Neural cell (in vitro differentiated cells): ENCODE data around the gene CTNNA1. TPM values are rescaled to one million over a fixed set of nuclear protein-coding genes. Genes with fewer than 3 reads are reported as not detected.

Source experiments
- H2AFZ ChIP-seq: fragments of 200-600, 300-800 bp; sonication (generic), shearing (Covaris generic); 2 replicates; pipeline ENCODE4 v1.6.0; 2014; ENCODE audit warnings: low read depth, mild to moderate bottlenecking, antibody characterized with exemption, low read length, moderate library complexity
- H3F3A ChIP-seq: fragments of 200-600 bp; shearing (Covaris generic); 2 replicates; pipeline ENCODE4 v1.6.1; 2016; ENCODE audit warnings: mild to moderate bottlenecking, moderate library complexity, mixed read lengths, antibody characterized with exemption, low read length; ENCODE audit not compliant: insufficient read depth, poor library complexity, severe bottlenecking
- H3K27ac ChIP-seq: fragments of 200-600, 300-800 bp; sonication (generic), shearing (Covaris generic); 2 replicates; pipeline ENCODE4 v1.5.1; 2014; ENCODE audit warnings: mild to moderate bottlenecking, low read length, moderate library complexity
- H3K27me3 ChIP-seq: fragments of 300-800, 200-600 bp; sonication (generic), shearing (Covaris generic); 2 replicates; pipeline ENCODE4 v1.6.0; 2014; ENCODE audit warnings: mild to moderate bottlenecking, low read depth, low read length, moderate library complexity; ENCODE audit not compliant: insufficient read depth
- H3K36me3 ChIP-seq: fragments of 300-800, 200-600 bp; sonication (generic), shearing (Covaris generic); 2 replicates; pipeline ENCODE4 v1.5.1; 2014; ENCODE audit warnings: mild to moderate bottlenecking, antibody characterized with exemption, low read length, moderate library complexity; ENCODE audit not compliant: insufficient read depth
- H3K4me2 ChIP-seq: fragments of 300-800, 200-600 bp; sonication (generic), shearing (Covaris generic); 2 replicates; pipeline ENCODE4 v1.6.0; 2014; ENCODE audit warnings: mild to moderate bottlenecking, low read length
- H3K4me3 ChIP-seq: fragments of 300-800, 200-600 bp; sonication (generic), shearing (Covaris generic); 2 replicates; pipeline ENCODE4 v1.5.1; 2014; ENCODE audit warnings: mild to moderate bottlenecking, low read length, moderate library complexity
- H3K79me2 ChIP-seq: fragments of 200-600 bp; shearing (Covaris generic); replicated peaks from 2 replicates; pipeline ENCODE4 v1.6.0; 2014; ENCODE audit warnings: mild to moderate bottlenecking, low read length, moderate library complexity; ENCODE audit not compliant: insufficient read depth
- H3K9ac ChIP-seq: fragments of 300-800, 200-600 bp; sonication (generic), shearing (Covaris generic); 2 replicates; pipeline ENCODE4 v1.6.1; 2016; ENCODE audit warnings: mild to moderate bottlenecking, low read length, mixed read lengths
- H3K9me2 ChIP-seq: fragments of 200-600 bp; shearing (Covaris generic); 2 replicates; pipeline ENCODE4 v1.6.1; 2016; ENCODE audit warnings: mild to moderate bottlenecking, low read length, mixed read lengths; ENCODE audit not compliant: insufficient read depth
- H3K9me3 ChIP-seq: fragments of 200-600, 300-800 bp; sonication (generic), shearing (Covaris generic); 2 replicates; pipeline ENCODE4 v1.6.1; 2016; ENCODE audit warnings: mild to moderate bottlenecking, mixed run types, low read length, moderate library complexity, mixed read lengths
- H4K20me1 ChIP-seq: fragments of 200-600 bp; shearing (Covaris generic); 2 replicates; pipeline ENCODE4 v1.6.1; 2016; ENCODE audit warnings: mild to moderate bottlenecking, mixed run types; ENCODE audit not compliant: insufficient read depth
- CTCF ChIP-seq: fragments of 450-650 bp; IDR thresholded peaks from 2 replicates; pipeline ENCODE4 v1.5.1; 2014; ENCODE audit warnings: antibody characterized with exemption, mild to moderate bottlenecking, moderate library complexity; ENCODE audit not compliant: poor library complexity, severe bottlenecking
- EP300 ChIP-seq: fragments of 450-650 bp; conservative IDR thresholded peaks from 2 replicates; pipeline ENCODE4 v1.6.1; 2014; ENCODE audit warnings: antibody characterized with exemption, mild to moderate bottlenecking, moderate library complexity; ENCODE audit not compliant: poor library complexity, severe bottlenecking
- EZH2 ChIP-seq: fragments of 200-600, 300-800 bp; shearing (Covaris generic), sonication (generic); IDR thresholded peaks from 2 replicates; pipeline ENCODE4 v1.6.1; 2014; ENCODE audit warnings: antibody characterized with exemption, low read length, borderline replicate concordance, mild to moderate bottlenecking; ENCODE audit not compliant: insufficient read depth, poor library complexity, severe bottlenecking
- MXI1 ChIP-seq: fragments of 450-650 bp; conservative IDR thresholded peaks from 2 replicates; pipeline ENCODE4 v1.6.1; 2014; ENCODE audit warnings: antibody characterized with exemption, mild to moderate bottlenecking; ENCODE audit not compliant: poor library complexity, severe bottlenecking
- POLR2AphosphoS5 ChIP-seq: IDR thresholded peaks from 2 replicates; pipeline ENCODE4 v1.6.1; 2012
- RAD21 ChIP-seq: fragments of 450-650 bp; conservative IDR thresholded peaks from 2 replicates; pipeline ENCODE4 v1.6.1; 2014; ENCODE audit warnings: antibody characterized with exemption, mild to moderate bottlenecking, moderate library complexity
- SMC3 ChIP-seq: fragments of 450-650 bp; conservative IDR thresholded peaks from 2 replicates; pipeline ENCODE4 v1.6.1; 2014; ENCODE audit warnings: antibody characterized with exemption, mild to moderate bottlenecking, moderate library complexity; ENCODE audit not compliant: poor library complexity
- TAF1 ChIP-seq: IDR thresholded peaks from 2 replicates; pipeline ENCODE4 v1.6.1; 2012; ENCODE audit warnings: low read depth
- polyA plus RNA-seq: library from polyadenylated mRNA; depleted of rRNA; stranded (reverse); fragments of >200 nt; gene quantifications from 2 replicates; pipeline ENCODE4 v1.2.3, GENCODE V29; 2014
- TF ChIP-seq, protein P1 (sequence below): IDR thresholded peaks from 2 replicates; pipeline ENCODE4 v1.6.1; 2012; ENCODE audit warnings: borderline replicate concordance

The CTNNA1 gene
- polyA plus RNA-seq, 1 donor from 2014 or later = 87.9 TPM

DNA sequence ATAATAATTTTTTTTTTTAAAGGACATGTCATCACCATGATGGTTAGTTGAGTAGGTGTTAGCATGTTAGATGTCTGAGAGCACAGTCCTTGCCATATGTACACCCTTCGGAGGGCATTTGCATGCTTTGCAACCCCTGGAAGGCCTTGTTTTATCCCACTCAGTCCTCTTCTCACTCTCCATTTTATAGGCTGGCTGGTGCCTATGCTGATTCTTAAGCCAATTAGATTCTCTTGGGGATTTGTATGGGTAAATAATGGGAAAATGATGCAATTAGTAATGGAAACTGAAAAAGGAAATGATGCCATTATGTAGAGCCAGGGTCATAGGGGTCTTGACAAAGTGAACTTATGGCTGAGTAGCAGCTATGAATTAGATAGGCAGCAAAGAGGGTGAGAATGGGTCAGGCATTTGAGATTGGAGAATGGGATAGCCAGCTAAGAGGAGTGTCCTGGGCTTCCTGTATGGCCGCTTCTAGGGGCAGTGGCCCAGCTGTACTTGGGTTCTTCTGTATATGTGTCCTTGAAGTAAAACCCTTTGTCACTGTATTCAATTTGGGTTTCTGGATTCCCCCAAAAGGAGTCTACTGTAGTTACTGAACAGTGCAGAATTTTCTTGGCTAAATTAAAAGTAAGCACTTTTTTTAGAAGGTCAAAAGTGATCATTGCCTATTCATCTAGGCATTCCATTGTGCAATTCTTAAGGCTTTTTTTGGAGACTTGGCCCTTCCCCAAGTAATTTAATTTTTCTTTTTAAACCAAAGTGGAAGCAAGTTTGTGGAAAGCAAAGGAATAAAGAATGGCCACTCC lies 90.3 kb downstream of the CTNNA1 start:
- H2AFZ ChIP-seq = no peak overlapping the region
- peaks cover 8% of the 10 kb centered on the region for H3K79me2 ChIP-seq
- H3F3A ChIP-seq = no peaks in the 10 kb centered on the region
- no peak overlapping the region for H3K4me3 ChIP-seq
- no peaks in the 10 kb centered on the region for H3K36me3 ChIP-seq
- no peaks in the 10 kb centered on the region for H3K9me2 ChIP-seq
- no peaks in the 10 kb centered on the region for H3K9me3 ChIP-seq
- no peak for TF ChIP-seq SMC3
- TF ChIP-seq TAF1 = no peak
- TF ChIP-seq POLR2AphosphoS5 = no peak
- no peak for TF ChIP-seq RAD21
- TF ChIP-seq, protein P1, sequence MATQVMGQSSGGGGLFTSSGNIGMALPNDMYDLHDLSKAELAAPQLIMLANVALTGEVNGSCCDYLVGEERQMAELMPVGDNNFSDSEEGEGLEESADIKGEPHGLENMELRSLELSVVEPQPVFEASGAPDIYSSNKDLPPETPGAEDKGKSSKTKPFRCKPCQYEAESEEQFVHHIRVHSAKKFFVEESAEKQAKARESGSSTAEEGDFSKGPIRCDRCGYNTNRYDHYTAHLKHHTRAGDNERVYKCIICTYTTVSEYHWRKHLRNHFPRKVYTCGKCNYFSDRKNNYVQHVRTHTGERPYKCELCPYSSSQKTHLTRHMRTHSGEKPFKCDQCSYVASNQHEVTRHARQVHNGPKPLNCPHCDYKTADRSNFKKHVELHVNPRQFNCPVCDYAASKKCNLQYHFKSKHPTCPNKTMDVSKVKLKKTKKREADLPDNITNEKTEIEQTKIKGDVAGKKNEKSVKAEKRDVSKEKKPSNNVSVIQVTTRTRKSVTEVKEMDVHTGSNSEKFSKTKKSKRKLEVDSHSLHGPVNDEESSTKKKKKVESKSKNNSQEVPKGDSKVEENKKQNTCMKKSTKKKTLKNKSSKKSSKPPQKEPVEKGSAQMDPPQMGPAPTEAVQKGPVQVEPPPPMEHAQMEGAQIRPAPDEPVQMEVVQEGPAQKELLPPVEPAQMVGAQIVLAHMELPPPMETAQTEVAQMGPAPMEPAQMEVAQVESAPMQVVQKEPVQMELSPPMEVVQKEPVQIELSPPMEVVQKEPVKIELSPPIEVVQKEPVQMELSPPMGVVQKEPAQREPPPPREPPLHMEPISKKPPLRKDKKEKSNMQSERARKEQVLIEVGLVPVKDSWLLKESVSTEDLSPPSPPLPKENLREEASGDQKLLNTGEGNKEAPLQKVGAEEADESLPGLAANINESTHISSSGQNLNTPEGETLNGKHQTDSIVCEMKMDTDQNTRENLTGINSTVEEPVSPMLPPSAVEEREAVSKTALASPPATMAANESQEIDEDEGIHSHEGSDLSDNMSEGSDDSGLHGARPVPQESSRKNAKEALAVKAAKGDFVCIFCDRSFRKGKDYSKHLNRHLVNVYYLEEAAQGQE = no peak
- TF ChIP-seq MXI1 = no peak
- no peak for TF ChIP-seq EP300
- no peak for TF ChIP-seq EZH2
- TF ChIP-seq CTCF = no peak
- no peaks in the 10 kb centered on the region for H3K27me3 ChIP-seq
- H3K27ac ChIP-seq = no peak overlapping the region
- no peaks in the 10 kb centered on the region for H4K20me1 ChIP-seq
- H3K9ac ChIP-seq = no peak overlapping the region
- H3K4me2 ChIP-seq = no peak overlapping the region

DNA sequence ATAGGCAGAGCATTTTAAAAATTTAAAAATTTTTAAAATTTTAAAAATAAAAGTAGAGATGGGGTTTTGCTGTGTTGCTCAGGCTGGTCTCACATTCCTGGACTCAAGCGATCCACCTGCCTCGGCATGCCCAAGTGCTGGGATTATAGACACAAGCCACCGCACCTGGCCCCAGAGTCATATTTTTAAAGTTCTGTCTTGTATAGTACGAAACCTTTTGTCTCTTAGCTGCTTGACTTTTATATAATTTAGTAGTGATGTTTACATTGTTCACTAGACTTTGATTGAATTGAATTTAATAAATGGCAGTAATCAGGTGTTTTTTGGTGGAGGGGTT lies 90.9 kb downstream of the CTNNA1 start:
- Histone ChIP-seq H3K4me2 (no peak overlapping the region), H3K36me3 (no peaks in the 10 kb centered on the region), H3K4me3 (no peak overlapping the region), H3K27me3 (no peaks in the 10 kb centered on the region), H4K20me1 (no peaks in the 10 kb centered on the region), H3K79me2 (peaks cover 8% of the 10 kb centered on the region), H2AFZ (no peak overlapping the region), H3K9me3 (no peaks in the 10 kb centered on the region), H3K27ac (no peak overlapping the region), H3F3A (no peaks in the 10 kb centered on the region), H3K9ac (no peak overlapping the region), H3K9me2 (no peaks in the 10 kb centered on the region)
- TF ChIP-seq RAD21 = no peak
- no peak for TF ChIP-seq EZH2
- TF ChIP-seq CTCF = no peak
- no peak for TF ChIP-seq POLR2AphosphoS5
- TF ChIP-seq SMC3 = no peak
- no peak for TF ChIP-seq MXI1
- TF ChIP-seq EP300 = no peak
- TF ChIP-seq TAF1 = no peak
- TF ChIP-seq, protein P1 = no peak
